K562 (cell line): Measurements from ENCODE around the gene PLAC8L1. TPM values are rescaled to one million over a fixed set of nuclear protein-coding genes. Genes with fewer than 3 reads are reported as not detected.

ENCODE experiments used
- ATAC-seq: fragments of 200-7000 bp; cut with Tn5 transposase; 3 replicates; pipeline ENCODE4 v1.9.1; 2020; ENCODE audit warnings: moderate library complexity
- BruUV-seq: library from RNA; stranded (reverse); fragments of 400-500 nt; replicated peaks from 2 replicates; lab custom pipeline; 2021; lab: Mats Ljungman, UMichigan
- CTCF ChIA-PET: fragments of 300-600 bp; formaldehyde crosslinking; extraction: SDS; loops from one replicate; lab custom pipeline; 2021; ENCODE audit warnings: low intra/inter-chr PET ratio; lab: Yijun Ruan, JAX
- POLR2A ChIA-PET: fragments of 300-600, 350-650 bp; sonication (Branson Sonifier 250); formaldehyde crosslinking; extraction: SDS; loops from one replicate; lab custom pipeline; 2021; ENCODE audit warnings: antibody characterized with exemption, inconsistent platforms; lab: Yijun Ruan, JAX
- DNase-seq, 4 experiments: peaks; one replicate each; pipeline versions ENCODE4 v3.0.0 to v3.0.0-alpha.2; 2011 to 2018; ENCODE audit warnings: low spot score in 3 of 4, mixed read lengths in 3 of 4; ENCODE audit errors: extremely low read depth in 1 of 4
- FAIRE-seq: peaks from 2 replicates; lab custom pipeline; 2011; peaks lifted over from hg19 to GRCh38; lab: Jason Lieb, UNC
- H2AFZ ChIP-seq: 2 replicates; pipeline ENCODE4 v1.6.0; 2011; ENCODE audit warnings: low read depth, low read length, control low read depth, inconsistent platforms
- H3K27ac ChIP-seq: fragments of 200-600 bp; 3 replicates; pipeline ENCODE4 v1.8.0; 2011; ENCODE audit warnings: low read depth, mild to moderate bottlenecking, control low read depth, inconsistent platforms, low read length, moderate library complexity, mixed read lengths; ENCODE audit errors: extremely low read depth
- H3K27me3 ChIP-seq, 2 experiments: fragments of 300-600 bp in 1 of 2; 2 replicates in 1 of 2; 3 replicates in 1 of 2; pipeline versions ENCODE4 v1.6.0 to v1.8.0; 2011; ENCODE audit warnings: inconsistent platforms in 2 of 2, low read length in 2 of 2, mild to moderate bottlenecking in 1 of 2, mixed read lengths in 1 of 2, moderate library complexity in 1 of 2; ENCODE audit not compliant: control insufficient read depth in 2 of 2, insufficient read depth in 2 of 2
- H3K36me3 ChIP-seq: fragments of 300-600 bp; 3 replicates; pipeline ENCODE4 v1.8.0; 2011; ENCODE audit warnings: mild to moderate bottlenecking, low read length, inconsistent platforms; ENCODE audit not compliant: control insufficient read depth, insufficient read depth
- H3K4me1 ChIP-seq, 2 experiments: fragments of 200-600 bp in 1 of 2; replicated peaks in 1 of 2; 2 replicates in 1 of 2; 3 replicates in 1 of 2; pipeline versions ENCODE4 v1.5.1 to v1.8.0; 2011; ENCODE audit warnings: inconsistent platforms in 2 of 2, low read length in 2 of 2, mild to moderate bottlenecking in 1 of 2, mixed read lengths in 1 of 2, moderate library complexity in 1 of 2; ENCODE audit not compliant: control insufficient read depth in 2 of 2, insufficient read depth in 2 of 2
- H3K4me2 ChIP-seq: 2 replicates; pipeline ENCODE4 v1.6.1; 2011; ENCODE audit warnings: low read length, control low read depth, inconsistent platforms, mixed read lengths; ENCODE audit not compliant: insufficient read depth
- H3K4me3 ChIP-seq: fragments of 200-600 bp; sonication (generic), shearing (Covaris generic); 2 replicates; pipeline ENCODE4 v1.5.1; 2016; ENCODE audit warnings: control low read depth, inconsistent platforms
- H3K79me2 ChIP-seq: fragments of 200-600 bp; 3 replicates; pipeline ENCODE4 v1.8.0; 2011; ENCODE audit warnings: low read length, inconsistent platforms; ENCODE audit not compliant: control insufficient read depth, insufficient read depth
- H3K9ac ChIP-seq, 2 experiments: 2 replicates each; pipeline versions ENCODE4 v1.6.0 to v1.6.1; 2011; ENCODE audit warnings: low read depth in 2 of 2, low read length in 2 of 2, control low read depth in 1 of 2, inconsistent platforms in 1 of 2, mild to moderate bottlenecking in 1 of 2, mixed read lengths in 1 of 2; ENCODE audit not compliant: insufficient read depth in 1 of 2
- H3K9me1 ChIP-seq: one replicate; pipeline ENCODE4 v1.6.0; 2011; ENCODE audit warnings: inconsistent platforms, mild to moderate bottlenecking, low read length, moderate library complexity; ENCODE audit not compliant: control insufficient read depth, insufficient read depth
- H3K9me3 ChIP-seq: replicated peaks from 2 replicates; pipeline ENCODE4 v1.5.1; 2011; ENCODE audit warnings: low read depth, low read length, inconsistent platforms; ENCODE audit not compliant: control insufficient read depth, insufficient read depth
- H4K20me1 ChIP-seq: replicated peaks from 2 replicates; pipeline ENCODE4 v1.6.1; 2011; ENCODE audit warnings: low read length, inconsistent platforms, mixed read lengths; ENCODE audit not compliant: control insufficient read depth, insufficient read depth
- SMARCE1 ChIP-seq: fragments of 450-650 bp; IDR thresholded peaks from 2 replicates; pipeline ENCODE4 v1.7.1; 2016; ENCODE audit warnings: mild to moderate bottlenecking
- TARDBP ChIP-seq: fragments of 450-650 bp; IDR thresholded peaks from 2 replicates; pipeline ENCODE4 v1.6.1; 2016
- TOE1 ChIP-seq, 2 experiments: fragments of 450-650 bp in 1 of 2; sonication (generic) in 1 of 2; formaldehyde crosslinking in 1 of 2; IDR thresholded peaks; 2 replicates each; pipeline versions ENCODE4 v1.7.1 to v1.8.0; 2016 to 2022; ENCODE audit warnings: borderline replicate concordance in 2 of 2, mild to moderate bottlenecking in 2 of 2, antibody characterized with exemption in 1 of 2, inconsistent platforms in 1 of 2, low read depth in 1 of 2, missing genetic modification reagents in 1 of 2, moderate library complexity in 1 of 2
- WGBS: fragments of 100-300 bp; shearing (Covaris generic); methylation state at CpG from one replicate; pipeline ENCODE4 v1.1.6; 2016; ENCODE audit warnings: low coverage, mixed read lengths; ENCODE audit not compliant: insufficient coverage; ENCODE audit errors: missing lambda C conversion rate; 5-methylcytosine and 5-hydroxymethylcytosine counted together
- in situ Hi-C: fragments of 300-500 bp; cut with MboI; formaldehyde crosslinking; loops from 4 replicates; pipeline ENCODE4 v1.15.0; 2018; ENCODE audit warnings: inconsistent platforms, mixed read lengths
- intact Hi-C: fragments of 100-400 bp; cut with micrococcal nuclease; formaldehyde crosslinking; loops from 2 replicates; pipeline ENCODE4 v1.14.2; 2022
- polyA plus RNA-seq, 8 experiments: library from polyadenylated mRNA; depleted of rRNA in 4 of 8; stranded (reverse) in 5 of 8; unstranded in 3 of 8; fragments of >200 nt; fragmentation: Nextera tagmentation in 2 of 8; fragmentation: Illumina TruSeq in 1 of 8; extraction: Ambion mirVana in 2 of 8; extraction: Trizol in 1 of 8; gene quantifications; 2 replicates each; pipeline versions ENCODE4 v1.2.1 to v1.2.3, GENCODE V29; 2011 to 2014; ENCODE audit warnings: inconsistent platforms in 1 of 8, missing spikeins in 1 of 8
- total RNA-seq, 7 experiments: library from RNA; depleted of rRNA in 6 of 7; stranded (reverse); fragments of >200 nt in 6 of 7; fragmentation: Illumina TruSeq in 2 of 7; extraction: Trizol in 2 of 7; gene quantifications; 2 replicates each; pipeline versions ENCODE4 v1.2.1 to v1.2.3, GENCODE V29; 2011 to 2021; ENCODE audit warnings: low replicate concordance in 1 of 7
- TF ChIP-seq, protein P1 (sequence below): sonication (generic); formaldehyde crosslinking; IDR thresholded peaks from 2 replicates; pipeline ENCODE4 v1.5.0; 2020; ENCODE audit warnings: missing genetic modification reagents

Gene PLAC8L1
- total and polyA plus RNA-seq, 9 of the 15 experiments (the other 6 are each of a cell fraction or from before 2014, with no cell fraction given), result 0.10 to 0.43 (median 0.26) TPM; not detected in 3

GRCh38 chr5:146072595-146072994 lies 32.8 kb downstream of the PLAC8L1 start:
- Histone ChIP-seq H3K9me3 (no peaks in the 10 kb centered on the region), H3K9ac (no peak overlapping the region), H3K9me1 (no peaks in the 10 kb centered on the region), H4K20me1 (no peaks in the 10 kb centered on the region), H3K36me3 (no peaks in the 10 kb centered on the region), H3K79me2 (no peaks in the 10 kb centered on the region), H3K27ac (no peak overlapping the region), H3K4me3 (no peak overlapping the region), H3K27me3 (peaks cover 14 to 28% of the 10 kb centered on the region in 2 experiments; a peak in 4 of 5 replicates), H2AFZ (no peak overlapping the region), H3K4me2 (no peak overlapping the region), H3K4me1 (no peaks in the 10 kb centered on the region; a peak in 2 of 5 replicates)
- ChIA-PET CTCF (no interaction called here), POLR2A (interaction anchor here (0.8 to 1.6 kb wide), 3 partner anchors 11 to 23 kb away, joined by 4 to 7 read pairs (median 4); no protein-coding TSS in a partner anchor)
- no peak for ATAC-seq
- FAIRE-seq, result no peak
- intact Hi-C loops, result no loop called here
- in situ Hi-C loops, result loop anchor here (25.0 kb wide), 1 partner anchor 1860 kb away; no protein-coding TSS in a partner anchor
- no peak for DNase-seq
- BruUV-seq, result no TSS peak
- TF ChIP-seq TARDBP (no peak), SMARCE1 (no peak)
- TF ChIP-seq, protein P1, sequence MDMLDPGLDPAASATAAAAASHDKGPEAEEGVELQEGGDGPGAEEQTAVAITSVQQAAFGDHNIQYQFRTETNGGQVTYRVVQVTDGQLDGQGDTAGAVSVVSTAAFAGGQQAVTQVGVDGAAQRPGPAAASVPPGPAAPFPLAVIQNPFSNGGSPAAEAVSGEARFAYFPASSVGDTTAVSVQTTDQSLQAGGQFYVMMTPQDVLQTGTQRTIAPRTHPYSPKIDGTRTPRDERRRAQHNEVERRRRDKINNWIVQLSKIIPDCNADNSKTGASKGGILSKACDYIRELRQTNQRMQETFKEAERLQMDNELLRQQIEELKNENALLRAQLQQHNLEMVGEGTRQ, result no peak
- 10% methylated on average over 1 of the region's 2 CpGs for WGBS

DNA sequence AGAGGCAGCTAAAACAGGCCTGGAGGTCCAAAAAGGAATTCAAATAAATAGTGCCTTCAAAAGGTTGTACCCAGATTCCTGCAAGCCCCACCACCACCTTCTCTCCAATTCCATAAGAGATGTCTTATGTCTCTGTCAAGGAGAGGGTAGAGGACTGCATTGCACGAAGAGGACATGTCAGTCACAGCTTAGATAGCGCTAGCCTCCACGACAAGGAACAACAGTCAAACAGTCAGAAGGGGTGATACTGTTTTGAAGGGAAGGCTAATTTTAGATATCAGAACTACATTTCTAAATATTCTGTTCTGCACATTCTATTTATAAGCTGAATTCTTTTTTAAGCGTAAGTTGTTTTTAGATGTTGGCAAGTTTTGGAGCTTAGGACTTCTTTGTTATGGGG lies 34.2 kb downstream of the PLAC8L1 start:
- POLR2A ChIA-PET, result interaction anchor here (0.6 to 1.6 kb wide), 2 partner anchors 13 to 265 kb away, joined by 4 to 7 read pairs; no protein-coding TSS in a partner anchor
- no peak for ATAC-seq
- CTCF ChIA-PET, result no interaction called here

More for the DNA sequence above, 34.2 kb downstream of the PLAC8L1 start:
- in situ Hi-C loops, result loop anchor here (25.0 kb wide), 1 partner anchor 1859 kb away; no protein-coding TSS in a partner anchor
- no peaks in the 10 kb centered on the region; a peak in 2 of 5 replicates for H3K4me1 ChIP-seq
- no peaks in the 10 kb centered on the region for H3K36me3 ChIP-seq
- WGBS, result 5% methylated on average over 4 of the region's 4 CpGs
- no peak overlapping the region for H3K9ac ChIP-seq
- peaks cover 20 to 33% of the 10 kb centered on the region in 2 experiments for H3K27me3 ChIP-seq
- H3K79me2 ChIP-seq, result no peaks in the 10 kb centered on the region
- H3K9me1 ChIP-seq, result no peaks in the 10 kb centered on the region
- no peaks in the 10 kb centered on the region for H3K9me3 ChIP-seq
- H2AFZ ChIP-seq, result no peak overlapping the region
- H3K27ac ChIP-seq, result no peak overlapping the region
- H3K4me2 ChIP-seq, result no peak overlapping the region
- H4K20me1 ChIP-seq, result no peaks in the 10 kb centered on the region
- DNase-seq (no peak), FAIRE-seq (no peak)
- intact Hi-C loops, result no loop called here
- no peak for TF ChIP-seq TOE1 (IDR thresholded peaks at IDR 0.05; ENCODE audit: borderline replicate concordance)
- no peak for TF ChIP-seq TOE1 (CRISPR knock-in tag; IDR thresholded peaks at IDR 0.05; ENCODE audit: borderline replicate concordance, low read depth)
- no peak overlapping the region for H3K4me3 ChIP-seq
- BruUV-seq, result no TSS peak
